Suprapubic skin (tissue), 4 donors: Measurements from ENCODE around the gene TNNI3K. TPM values are rescaled to one million over a fixed set of nuclear protein-coding genes. Genes with fewer than 3 reads are reported as not detected.

ENCODE experiments used
- DNase-seq, 2 donors: peaks; one replicate each; pipeline ENCODE4 v3.0.0-alpha.2; 2019; ENCODE audit warnings: low spot score in 2 of 2
- H3K27ac ChIP-seq: fragments of 200-600 bp; sonication (generic); one replicate; pipeline ENCODE4 v1.5.1; 2019
- H3K27me3 ChIP-seq: fragments of 200-600 bp; sonication (generic); one replicate; pipeline ENCODE4 v1.5.1; 2019
- H3K36me3 ChIP-seq: fragments of 200-600 bp; sonication (generic); one replicate; pipeline ENCODE4 v1.5.1; 2019
- H3K4me1 ChIP-seq: fragments of 200-600 bp; sonication (generic); one replicate; pipeline ENCODE4 v1.5.1; 2019
- H3K4me3 ChIP-seq: fragments of 200-600 bp; sonication (generic); one replicate; pipeline ENCODE4 v1.5.1; 2019; ENCODE audit warnings: mild to moderate bottlenecking
- H3K9me3 ChIP-seq: fragments of 200-600 bp; sonication (generic); one replicate; pipeline ENCODE4 v1.5.1; 2019
- EP300 ChIP-seq: sonication (generic); formaldehyde crosslinking; IDR thresholded peaks from one replicate; pipeline ENCODE4 v1.6.1; 2017; ENCODE audit warnings: antibody characterized with exemption
- POLR2A ChIP-seq, 2 donors: fragments of 450-650 bp; IDR thresholded peaks; one replicate each; pipeline ENCODE4 v1.6.1; 2017; ENCODE audit warnings: antibody characterized with exemption in 2 of 2, mild to moderate bottlenecking in 2 of 2, moderate library complexity in 2 of 2
- POLR2AphosphoS5 ChIP-seq, 3 donors: sonication (generic); formaldehyde crosslinking; IDR thresholded peaks; one replicate each; pipeline ENCODE4 v1.6.1; 2017; ENCODE audit warnings: antibody characterized with exemption in 3 of 3
- WGBS: methylation state at CpG from one replicate; pipeline ENCODE4 v1.1.5; 2018; 5-methylcytosine and 5-hydroxymethylcytosine counted together
- total RNA-seq, 4 donors: library from RNA; depleted of rRNA; stranded (reverse); fragments of >200 nt; gene quantifications; one replicate each; pipeline ENCODE4 v1.1.0, GENCODE V29; 2016
- TF ChIP-seq, protein P1 (sequence below), 2 donors: fragments of 200-600 bp in 1 of 2; fragments of 450-650 bp in 1 of 2; sonication (generic) in 1 of 2; IDR thresholded peaks; one replicate each; pipeline ENCODE4 v1.5.1; 2016 to 2019; ENCODE audit warnings: antibody characterized with exemption in 2 of 2, mild to moderate bottlenecking in 1 of 2, moderate library complexity in 1 of 2

TNNI3K gene
- total RNA-seq, 4 donors from 2014 or later = 0.76 to 3.2 (median 1.1) TPM; not detected in 1

DNA sequence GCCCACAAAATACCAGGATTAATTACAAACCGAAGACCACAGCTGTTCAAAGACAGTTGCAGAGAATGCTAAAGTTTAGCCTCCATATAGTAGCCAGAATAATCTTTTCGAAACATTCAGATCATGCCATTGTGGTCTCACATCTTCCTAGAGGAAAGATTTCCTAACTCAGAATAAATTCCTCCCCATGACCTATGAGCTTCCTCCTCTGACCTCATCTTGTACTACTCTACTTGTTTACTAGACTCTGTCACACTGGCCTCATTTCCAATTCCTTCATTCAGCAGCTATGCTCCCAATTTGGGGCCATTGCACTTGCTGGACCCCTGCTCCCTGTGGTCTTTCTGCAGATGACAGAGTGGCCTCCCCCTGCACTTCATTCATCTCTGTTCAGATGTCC, 349.0 kb downstream of the TNNI3K start:
- H3K27me3 ChIP-seq = no peaks in the 10 kb centered on the region
- no peaks in the 10 kb centered on the region for H3K36me3 ChIP-seq
- no peaks in the 10 kb centered on the region for H3K9me3 ChIP-seq
- WGBS = 73% methylated on average over 2 of the region's 2 CpGs
- no peak overlapping the region for H3K27ac ChIP-seq
- no peak for TF ChIP-seq POLR2A (IDR thresholded peaks at IDR 0.05)
- TF ChIP-seq POLR2AphosphoS5 (IDR thresholded peaks at IDR 0.05) = no peak
- no peak for TF ChIP-seq EP300
- TF ChIP-seq, protein P1, sequence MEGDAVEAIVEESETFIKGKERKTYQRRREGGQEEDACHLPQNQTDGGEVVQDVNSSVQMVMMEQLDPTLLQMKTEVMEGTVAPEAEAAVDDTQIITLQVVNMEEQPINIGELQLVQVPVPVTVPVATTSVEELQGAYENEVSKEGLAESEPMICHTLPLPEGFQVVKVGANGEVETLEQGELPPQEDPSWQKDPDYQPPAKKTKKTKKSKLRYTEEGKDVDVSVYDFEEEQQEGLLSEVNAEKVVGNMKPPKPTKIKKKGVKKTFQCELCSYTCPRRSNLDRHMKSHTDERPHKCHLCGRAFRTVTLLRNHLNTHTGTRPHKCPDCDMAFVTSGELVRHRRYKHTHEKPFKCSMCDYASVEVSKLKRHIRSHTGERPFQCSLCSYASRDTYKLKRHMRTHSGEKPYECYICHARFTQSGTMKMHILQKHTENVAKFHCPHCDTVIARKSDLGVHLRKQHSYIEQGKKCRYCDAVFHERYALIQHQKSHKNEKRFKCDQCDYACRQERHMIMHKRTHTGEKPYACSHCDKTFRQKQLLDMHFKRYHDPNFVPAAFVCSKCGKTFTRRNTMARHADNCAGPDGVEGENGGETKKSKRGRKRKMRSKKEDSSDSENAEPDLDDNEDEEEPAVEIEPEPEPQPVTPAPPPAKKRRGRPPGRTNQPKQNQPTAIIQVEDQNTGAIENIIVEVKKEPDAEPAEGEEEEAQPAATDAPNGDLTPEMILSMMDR (IDR thresholded peaks at IDR 0.05) = no peak
- DNase-seq = no peak
- no peak overlapping the region for H3K4me3 ChIP-seq
- H3K4me1 ChIP-seq = no peaks in the 10 kb centered on the region

DNA sequence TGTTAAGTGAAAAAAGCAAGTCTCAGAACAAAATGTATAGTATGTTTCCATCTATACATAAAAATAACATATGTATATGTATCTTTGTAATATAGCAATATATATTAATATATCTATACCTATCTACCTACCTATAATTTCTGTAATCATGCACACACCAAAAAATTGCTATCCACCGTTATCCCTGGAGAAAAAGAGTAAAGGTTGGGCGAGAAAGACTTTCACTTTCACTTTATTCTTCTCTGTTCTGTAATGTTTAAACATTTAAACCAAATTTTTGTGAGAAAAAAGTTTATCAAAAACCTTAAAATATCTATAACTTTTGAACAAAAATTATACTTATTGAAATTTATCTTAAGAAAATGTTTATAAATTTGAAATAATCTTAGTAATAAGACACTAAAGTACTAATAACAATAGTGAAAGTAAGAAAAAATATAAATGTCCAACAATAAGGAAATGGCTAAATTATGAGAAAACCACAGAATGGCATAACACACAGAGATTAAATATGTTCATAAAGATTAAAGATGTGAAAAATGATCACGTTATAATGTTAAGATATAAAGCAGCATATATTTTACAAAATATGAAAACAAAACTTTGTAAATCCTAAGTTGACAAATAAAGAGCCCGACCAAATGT, 351.2 kb downstream of the TNNI3K start:
- Histone ChIP-seq H3K4me1 (no peaks in the 10 kb centered on the region), H3K27ac (no peak overlapping the region), H3K27me3 (no peaks in the 10 kb centered on the region), H3K36me3 (no peaks in the 10 kb centered on the region), H3K4me3 (no peak overlapping the region), H3K9me3 (no peaks in the 10 kb centered on the region)
- TF ChIP-seq POLR2A (IDR thresholded peaks at IDR 0.05) = no peak
- no peak for TF ChIP-seq POLR2AphosphoS5 (IDR thresholded peaks at IDR 0.05)
- TF ChIP-seq EP300 = no peak
- TF ChIP-seq, protein P1 (IDR thresholded peaks at IDR 0.05) = no peak
- 77% methylated on average over 4 of the region's 4 CpGs for WGBS
- DNase-seq = no peak

DNA sequence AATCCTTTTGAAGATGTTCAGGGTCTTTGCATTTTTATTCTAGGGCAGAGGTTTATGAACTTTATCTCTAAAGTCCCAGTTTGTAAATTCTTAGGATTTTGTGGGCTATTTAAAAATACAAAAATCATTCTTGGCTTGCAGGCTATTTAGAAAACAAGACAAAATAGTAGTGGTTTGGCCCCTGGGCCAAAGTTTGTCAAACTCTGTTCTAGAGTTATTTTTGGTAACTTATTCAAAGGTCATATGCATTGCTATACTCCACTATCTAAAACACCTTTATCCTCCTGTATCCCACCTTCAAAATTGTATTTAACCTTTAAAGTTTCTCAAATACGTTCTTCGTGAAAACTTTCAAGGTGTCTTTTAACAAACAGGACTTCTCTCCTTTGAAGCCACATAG, 352.7 kb downstream of the TNNI3K start:
- WGBS = 98% methylated on average over 2 of the region's 2 CpGs
- Histone ChIP-seq H3K4me1 (no peaks in the 10 kb centered on the region), H3K9me3 (no peaks in the 10 kb centered on the region), H3K27ac (no peak overlapping the region), H3K27me3 (no peaks in the 10 kb centered on the region), H3K4me3 (no peak overlapping the region), H3K36me3 (no peaks in the 10 kb centered on the region)
- no peak for DNase-seq
- TF ChIP-seq POLR2AphosphoS5 (IDR thresholded peaks at IDR 0.05) (no peak), EP300 (no peak), POLR2A (IDR thresholded peaks at IDR 0.05) (no peak)
- TF ChIP-seq, protein P1 (IDR thresholded peaks at IDR 0.05) = no peak

GRCh38 chr1:74590288-74590687, 355.1 kb downstream of the TNNI3K start:
- H3K4me1 ChIP-seq = no peaks in the 10 kb centered on the region
- WGBS = 74% methylated on average over 5 of the region's 5 CpGs
- H3K4me3 ChIP-seq = no peak overlapping the region
- H3K27ac ChIP-seq = no peak overlapping the region
- H3K9me3 ChIP-seq = no peaks in the 10 kb centered on the region
- H3K27me3 ChIP-seq = no peaks in the 10 kb centered on the region
- no peak for DNase-seq
- no peaks in the 10 kb centered on the region for H3K36me3 ChIP-seq
- TF ChIP-seq, protein P1 (IDR thresholded peaks at IDR 0.05) = no peak
- TF ChIP-seq EP300 (no peak), POLR2A (IDR thresholded peaks at IDR 0.05) (no peak), POLR2AphosphoS5 (IDR thresholded peaks at IDR 0.05) (no peak)

DNA sequence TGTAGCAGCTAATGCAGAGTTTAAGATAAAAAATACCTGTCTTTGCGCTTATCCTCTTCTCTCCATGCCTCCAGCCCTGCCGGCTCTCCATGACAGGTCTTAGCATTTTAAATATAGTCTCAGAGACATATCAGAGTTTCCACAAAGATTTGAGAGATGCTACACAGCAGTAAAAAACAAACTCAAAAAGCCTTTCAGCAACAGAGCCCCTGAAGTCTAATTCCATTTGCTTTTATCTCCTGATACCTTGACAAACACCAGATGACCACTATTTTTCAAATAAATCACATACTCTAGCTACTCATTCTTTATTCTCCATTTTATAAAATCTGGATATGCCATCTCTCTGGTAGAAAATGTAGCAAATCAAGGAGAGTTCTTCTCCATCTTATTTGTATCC, 356.8 kb downstream of the TNNI3K start:
- TF ChIP-seq POLR2AphosphoS5 (IDR thresholded peaks at IDR 0.05) = no peak
- no peak for TF ChIP-seq POLR2A (IDR thresholded peaks at IDR 0.05)
- TF ChIP-seq EP300 = no peak
- TF ChIP-seq, protein P1 (IDR thresholded peaks at IDR 0.05) = no peak
- 47% methylated on average over 2 of the region's 2 CpGs for WGBS
- H3K9me3 ChIP-seq = no peaks in the 10 kb centered on the region
- H3K36me3 ChIP-seq = no peaks in the 10 kb centered on the region
- no peak overlapping the region for H3K4me3 ChIP-seq
- no peak overlapping the region for H3K27ac ChIP-seq
- no peaks in the 10 kb centered on the region for H3K27me3 ChIP-seq
- H3K4me1 ChIP-seq = no peaks in the 10 kb centered on the region
- no peak for DNase-seq
